HL-60 (cell line): Measurements from ENCODE around the gene TMEM116.

Source experiments
- DNase-seq, 2 experiments: peaks; one replicate each; pipeline ENCODE4 v3.0.0-alpha.2; 2010 to 2020; ENCODE audit warnings: low read depth in 1 of 2, low spot score in 1 of 2
- H3K27ac ChIP-seq: fragments of 250-450 bp; sonication (Bioruptor Pico); replicated peaks from 2 replicates; pipeline ENCODE4 v1.5.1; 2020; ENCODE audit warnings: mild to moderate bottlenecking, moderate library complexity
- H3K27me3 ChIP-seq: fragments of 250-450 bp; sonication (Bioruptor Pico); 2 replicates; pipeline ENCODE4 v1.5.1; 2021; ENCODE audit warnings: mild to moderate bottlenecking, moderate library complexity; ENCODE audit not compliant: insufficient read depth, poor library complexity, severe bottlenecking
- H3K4me3 ChIP-seq: replicated peaks from 2 replicates; pipeline ENCODE4 v1.5.1; 2011; ENCODE audit warnings: mild to moderate bottlenecking, control low read depth, low read length; ENCODE audit not compliant: insufficient read depth
- CTCF ChIP-seq: IDR thresholded peaks from one replicate; pipeline ENCODE4 v1.5.1; 2011; ENCODE audit warnings: low read length, control low read depth, inconsistent platforms; ENCODE audit not compliant: insufficient read depth
- GABPA ChIP-seq: IDR thresholded peaks from 2 replicates; pipeline ENCODE4 v1.6.1; 2012; ENCODE audit warnings: low read depth
- POLR2AphosphoS5 ChIP-seq: IDR thresholded peaks from 2 replicates; pipeline ENCODE4 v1.6.1; 2012; ENCODE audit warnings: low read depth
- REST ChIP-seq: IDR thresholded peaks from 2 replicates; pipeline ENCODE4 v1.6.1; 2012; ENCODE audit warnings: low read depth; ENCODE audit not compliant: insufficient replicate concordance
- SPI1 ChIP-seq: IDR thresholded peaks from 2 replicates; pipeline ENCODE4 v1.6.1; 2012; ENCODE audit warnings: low read depth, mild to moderate bottlenecking, borderline replicate concordance

The TMEM116 gene

GRCh38 chr12:111887926-111888745 is 124.8 kb downstream of the TMEM116 start:
- Histone ChIP-seq H3K27ac (no peak overlapping the region), H3K27me3 (no peaks in the 10 kb centered on the region), H3K4me3 (no peak overlapping the region)
- no peak for DNase-seq
- no peak for TF ChIP-seq GABPA
- TF ChIP-seq SPI1: no peak
- no peak for TF ChIP-seq POLR2AphosphoS5
- TF ChIP-seq CTCF: no peak
- no peak for TF ChIP-seq REST

- H3K27ac ChIP-seq: no peak overlapping the region
- DNase-seq: no peak
- no peaks in the 10 kb centered on the region for H3K27me3 ChIP-seq
- H3K4me3 ChIP-seq: no peak overlapping the region
- TF ChIP-seq GABPA: no peak
- TF ChIP-seq CTCF: no peak
- TF ChIP-seq POLR2AphosphoS5: no peak
- no peak for TF ChIP-seq REST
- no peak for TF ChIP-seq SPI1
Observed at GRCh38 chr12:111886662-111887545, 126.1 kb downstream of the TMEM116 start.

GRCh38 chr12:111881716-111882115 is 131.2 kb downstream of the TMEM116 start:
- no peak for DNase-seq
- Histone ChIP-seq H3K27me3 (no peaks in the 10 kb centered on the region), H3K27ac (no peak overlapping the region), H3K4me3 (no peak overlapping the region)
- TF ChIP-seq SPI1 (no peak), POLR2AphosphoS5 (no peak), GABPA (no peak), CTCF (no peak), REST (no peak)
